AG04449 (cell line): ENCODE data around the gene WDFY4.

ENCODE experiments used
- CTCF ChIA-PET: fragments of 350-600 bp; formaldehyde crosslinking; extraction: SDS; loops from one replicate; lab custom pipeline; 2021; ENCODE audit warnings: antibody characterized with exemption; lab: Yijun Ruan, JAX
- POLR2A ChIA-PET: fragments of 400-600, 350-600 bp; formaldehyde crosslinking; extraction: SDS; loops from one replicate; lab custom pipeline; 2020; ENCODE audit warnings: antibody characterized with exemption, inconsistent platforms; lab: Yijun Ruan, JAX
- DNase-seq: peaks from one replicate; pipeline ENCODE4 v3.0.0-alpha.2; 2010; ENCODE audit warnings: low read depth, low spot score
- H3K4me3 ChIP-seq: 2 replicates; pipeline ENCODE4 v1.5.1; 2011; ENCODE audit warnings: low read depth, mild to moderate bottlenecking, control low read depth, low read length
- CTCF ChIP-seq: IDR thresholded peaks from one replicate; pipeline ENCODE4 v1.5.1; 2011; ENCODE audit warnings: mild to moderate bottlenecking, moderate library complexity, low read length, control low read depth, inconsistent platforms; ENCODE audit not compliant: insufficient read depth; ENCODE audit errors: missing control alignments

The WDFY4 gene

GRCh38 chr10:49024484-49024883 is 339.8 kb downstream of the WDFY4 start:
- no peak overlapping the region for H3K4me3 ChIP-seq
- ChIA-PET CTCF (no interaction called here), POLR2A (no interaction called here)
- no peak for DNase-seq
- TF ChIP-seq CTCF = no peak

GRCh38 chr10:49025347-49025983 is 340.8 kb downstream of the WDFY4 start:
- ChIA-PET CTCF (no interaction called here), POLR2A (no interaction called here)
- H3K4me3 ChIP-seq = no peak overlapping the region
- DNase-seq = no peak
- no peak for TF ChIP-seq CTCF

- CTCF ChIA-PET = no interaction called here
- POLR2A ChIA-PET = no interaction called here
Observed at GRCh38 chr10:49028639-49029038, 344.0 kb downstream of the WDFY4 start.

GRCh38 chr10:49029666-49030065 is 345.0 kb downstream of the WDFY4 start:
- no peak for TF ChIP-seq CTCF
- CTCF ChIA-PET = interaction anchor here (1.0 kb wide), 1 partner anchor 15 kb away, joined by 3 read pairs; no protein-coding TSS in a partner anchor
- POLR2A ChIA-PET = no interaction called here
- no peak for DNase-seq
- H3K4me3 ChIP-seq = no peak overlapping the region

More at GRCh38 chr10:49028639-49029038, 344.0 kb downstream of the WDFY4 start:
- no peak for DNase-seq
- TF ChIP-seq CTCF = no peak
- H3K4me3 ChIP-seq = no peak overlapping the region
